K562 (cell line): ENCODE results near the gene ZNF428. TPM values are rescaled to one million over a fixed set of nuclear protein-coding genes. Genes with fewer than 3 reads are reported as not detected.

Experiments
- ARID2 ChIP-seq: fragments of 450-650 bp; IDR thresholded peaks from 2 replicates; pipeline ENCODE4 v1.6.1; 2017; ENCODE audit warnings: antibody characterized with exemption, mild to moderate bottlenecking
- ATF1 ChIP-seq, 2 experiments: fragments of 450-650 bp in 1 of 2; IDR thresholded peaks; 2 replicates each; pipeline ENCODE4 v1.6.1; 2016; ENCODE audit warnings: missing compliant biosample characterization in 1 of 2, missing genetic modification characterization in 1 of 2
- C11orf30 ChIP-seq: fragments of 450-650 bp; IDR thresholded peaks from 2 replicates; pipeline ENCODE4 v1.6.1; 2016; ENCODE audit warnings: low read depth, mild to moderate bottlenecking
- CBFA2T2 ChIP-seq: fragments of 450-650 bp; conservative IDR thresholded peaks from 2 replicates; pipeline ENCODE4 v1.6.1; 2017; ENCODE audit warnings: mild to moderate bottlenecking
- CBFB ChIP-seq: sonication (generic); formaldehyde crosslinking; IDR thresholded peaks from 2 replicates; pipeline ENCODE4 v1.4.0; 2020; ENCODE audit warnings: mild to moderate bottlenecking, missing genetic modification reagents
- CHD2 ChIP-seq: IDR thresholded peaks from 2 replicates; pipeline ENCODE4 v1.6.1; 2011; ENCODE audit warnings: low read depth, low read length
- ELF4 ChIP-seq: fragments of 450-650 bp; formaldehyde crosslinking; IDR thresholded peaks from 2 replicates; pipeline ENCODE4 v1.4.0; 2022; ENCODE audit warnings: missing genetic modification characterization
- ESRRA ChIP-seq: fragments of 450-650 bp; IDR thresholded peaks from 2 replicates; pipeline ENCODE4 v1.6.1; 2014; ENCODE audit warnings: low read depth, mild to moderate bottlenecking, moderate library complexity, borderline replicate concordance
- ETS2 ChIP-seq: IDR thresholded peaks from 2 replicates; pipeline ENCODE4 v1.6.1; 2016; ENCODE audit warnings: borderline replicate concordance, missing genetic modification characterization, mild to moderate bottlenecking, moderate library complexity, missing compliant biosample characterization; ENCODE audit not compliant: poor library complexity, severe bottlenecking
- GATAD2A ChIP-seq: fragments of 450-650 bp; IDR thresholded peaks from 2 replicates; pipeline ENCODE4 v1.6.1; 2017
- GTF2F1 ChIP-seq: IDR thresholded peaks from 2 replicates; pipeline ENCODE4 v1.6.1; 2011; ENCODE audit warnings: low read depth, low read length, improper control_type of control experiment
- HDAC6 ChIP-seq: IDR thresholded peaks from 2 replicates; pipeline ENCODE4 v1.6.1; 2012; ENCODE audit warnings: low read depth, mild to moderate bottlenecking, control low read depth, inconsistent platforms, low read length, moderate library complexity
- NBN ChIP-seq: fragments of 450-650 bp; IDR thresholded peaks from 2 replicates; pipeline ENCODE4 v1.6.1; 2016; ENCODE audit warnings: low read depth, mild to moderate bottlenecking
- SIRT6 ChIP-seq: IDR thresholded peaks from one replicate; pipeline ENCODE4 v1.6.1; 2012; ENCODE audit warnings: low read depth, mild to moderate bottlenecking, control low read depth, inconsistent platforms, low read length, moderate library complexity
- SMAD2 ChIP-seq: fragments of 150-350 bp; IDR thresholded peaks from 2 replicates; pipeline ENCODE4 v1.6.1; 2014; ENCODE audit warnings: low read depth, mild to moderate bottlenecking, low read length
- SMC3 ChIP-seq: conservative IDR thresholded peaks from 2 replicates; pipeline ENCODE4 v1.6.1; 2011; ENCODE audit warnings: low read depth, low read length, improper control_type of control experiment; ENCODE audit not compliant: insufficient read depth
- XRCC5 ChIP-seq: fragments of 200-400 bp; formaldehyde crosslinking; IDR thresholded peaks from 2 replicates; pipeline ENCODE4 v1.6.1; 2017; ENCODE audit warnings: low read depth, mild to moderate bottlenecking, low read length
- ZNF324 ChIP-seq: fragments of 250-450 bp; sonication (Bioruptor Pico); IDR thresholded peaks from 2 replicates; pipeline ENCODE4 v1.4.0; 2020; ENCODE audit warnings: mild to moderate bottlenecking
- polyA plus RNA-seq, 8 experiments: library from polyadenylated mRNA; depleted of rRNA in 4 of 8; stranded (reverse) in 5 of 8; unstranded in 3 of 8; fragments of >200 nt; fragmentation: Nextera tagmentation in 2 of 8; fragmentation: Illumina TruSeq in 1 of 8; extraction: Ambion mirVana in 2 of 8; extraction: Trizol in 1 of 8; gene quantifications; 2 replicates each; pipeline versions ENCODE4 v1.2.1 to v1.2.3, GENCODE V29; 2011 to 2014; ENCODE audit warnings: inconsistent platforms in 1 of 8, missing spikeins in 1 of 8
- total RNA-seq, 7 experiments: library from RNA; depleted of rRNA in 6 of 7; stranded (reverse); fragments of >200 nt in 6 of 7; fragmentation: Illumina TruSeq in 2 of 7; extraction: Trizol in 2 of 7; gene quantifications; 2 replicates each; pipeline versions ENCODE4 v1.2.1 to v1.2.3, GENCODE V29; 2011 to 2021; ENCODE audit warnings: low replicate concordance in 1 of 7
- TF ChIP-seq, protein P1 (sequence below): sonication (generic); formaldehyde crosslinking; IDR thresholded peaks from 2 replicates; pipeline ENCODE4 v1.5.0; 2020; ENCODE audit warnings: missing genetic modification reagents
- TF ChIP-seq, protein P2 (sequence below), 2 experiments: IDR thresholded peaks; 2 replicates each; pipeline ENCODE4 v1.6.1; 2012; ENCODE audit warnings: improper control_type of control experiment in 2 of 2, low read depth in 2 of 2, low read length in 2 of 2, borderline replicate concordance in 1 of 2
- TF ChIP-seq, protein P3 (sequence below): fragments of 250-450 bp; sonication (Bioruptor Pico); IDR thresholded peaks from 2 replicates; pipeline ENCODE4 v1.5.0; 2022; ENCODE audit warnings: mild to moderate bottlenecking

The ZNF428 gene
- total and polyA plus RNA-seq, 9 of the 15 experiments (the other 6 are each of a cell fraction or from before 2014, with no cell fraction given): 0.15 to 85.7 (median 15.9) TPM

DNA sequence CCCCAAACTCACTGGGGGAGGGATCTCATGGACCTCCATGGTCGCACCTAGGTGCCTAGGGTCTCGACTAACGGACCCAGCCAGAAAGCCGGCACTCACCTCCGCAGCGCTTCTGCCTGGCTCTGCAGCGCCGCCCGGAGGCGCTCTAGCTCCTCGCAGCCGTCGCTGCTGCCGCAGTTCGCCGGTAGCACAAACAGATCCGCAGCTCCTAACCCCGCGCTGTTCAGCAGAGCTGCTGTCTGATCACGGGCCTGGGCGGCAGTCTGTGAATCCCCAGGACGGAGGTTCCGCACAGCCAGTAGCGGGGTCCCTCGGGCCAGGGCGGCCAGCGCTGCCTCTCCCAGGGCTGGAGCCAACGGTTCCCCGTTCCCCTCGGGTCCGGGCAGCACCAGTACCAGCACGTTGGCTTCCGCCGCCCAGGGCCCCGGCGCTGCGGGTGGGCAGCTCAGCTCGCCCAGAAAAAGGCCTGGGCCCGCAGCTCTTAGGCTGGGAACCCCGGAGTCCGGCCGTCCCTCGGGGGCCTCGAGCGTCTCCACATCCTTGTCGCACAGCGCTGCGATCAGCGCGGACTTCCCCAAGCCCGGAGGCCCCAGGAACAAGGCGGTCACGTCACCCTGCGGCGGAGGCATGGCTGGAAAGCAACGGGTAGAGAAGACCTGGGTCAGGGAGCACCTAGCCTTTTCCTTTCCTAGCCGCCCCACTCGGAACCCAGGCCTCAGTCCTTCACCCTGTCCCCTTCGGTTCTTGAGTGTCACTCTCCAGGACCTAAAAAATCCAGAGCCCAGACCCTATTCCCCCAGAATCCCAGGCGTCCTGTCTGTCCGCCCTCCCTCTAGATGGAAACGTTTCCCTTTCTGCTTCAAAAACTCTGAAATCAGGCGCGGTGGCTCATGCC is 24.5 kb downstream of the ZNF428 start (continued):
- TF ChIP-seq SIRT6 (no peak), GATAD2A (no peak), XRCC5 (no peak), GTF2F1 (no peak), CHD2 (no peak), ATF1 (CRISPR knock-in tag; IDR thresholded peaks at IDR 0.05) (no peak), ATF1 (tag; IDR thresholded peaks at IDR 0.05) (no peak), NBN (no peak), ELF4 (CRISPR knock-in tag) (no peak), ARID2 (peak; percentile 62), CBFA2T2 (no peak), HDAC6 (no peak), CBFB (peak; percentile 81), SMAD2 (no peak), SMC3 (no peak; the same call in 1 of the 2 replicates), C11orf30 (no peak), ZNF324 (CRISPR knock-in tag) (no peak), ESRRA (no peak), ETS2 (no peak)
- TF ChIP-seq, protein P1, sequence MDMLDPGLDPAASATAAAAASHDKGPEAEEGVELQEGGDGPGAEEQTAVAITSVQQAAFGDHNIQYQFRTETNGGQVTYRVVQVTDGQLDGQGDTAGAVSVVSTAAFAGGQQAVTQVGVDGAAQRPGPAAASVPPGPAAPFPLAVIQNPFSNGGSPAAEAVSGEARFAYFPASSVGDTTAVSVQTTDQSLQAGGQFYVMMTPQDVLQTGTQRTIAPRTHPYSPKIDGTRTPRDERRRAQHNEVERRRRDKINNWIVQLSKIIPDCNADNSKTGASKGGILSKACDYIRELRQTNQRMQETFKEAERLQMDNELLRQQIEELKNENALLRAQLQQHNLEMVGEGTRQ (CRISPR knock-in tag): no peak
- TF ChIP-seq, protein P2, sequence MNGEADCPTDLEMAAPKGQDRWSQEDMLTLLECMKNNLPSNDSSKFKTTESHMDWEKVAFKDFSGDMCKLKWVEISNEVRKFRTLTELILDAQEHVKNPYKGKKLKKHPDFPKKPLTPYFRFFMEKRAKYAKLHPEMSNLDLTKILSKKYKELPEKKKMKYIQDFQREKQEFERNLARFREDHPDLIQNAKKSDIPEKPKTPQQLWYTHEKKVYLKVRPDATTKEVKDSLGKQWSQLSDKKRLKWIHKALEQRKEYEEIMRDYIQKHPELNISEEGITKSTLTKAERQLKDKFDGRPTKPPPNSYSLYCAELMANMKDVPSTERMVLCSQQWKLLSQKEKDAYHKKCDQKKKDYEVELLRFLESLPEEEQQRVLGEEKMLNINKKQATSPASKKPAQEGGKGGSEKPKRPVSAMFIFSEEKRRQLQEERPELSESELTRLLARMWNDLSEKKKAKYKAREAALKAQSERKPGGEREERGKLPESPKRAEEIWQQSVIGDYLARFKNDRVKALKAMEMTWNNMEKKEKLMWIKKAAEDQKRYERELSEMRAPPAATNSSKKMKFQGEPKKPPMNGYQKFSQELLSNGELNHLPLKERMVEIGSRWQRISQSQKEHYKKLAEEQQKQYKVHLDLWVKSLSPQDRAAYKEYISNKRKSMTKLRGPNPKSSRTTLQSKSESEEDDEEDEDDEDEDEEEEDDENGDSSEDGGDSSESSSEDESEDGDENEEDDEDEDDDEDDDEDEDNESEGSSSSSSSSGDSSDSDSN (IDR thresholded peaks at IDR 0.05; ENCODE audit: borderline replicate concordance in 1 of 2, low read depth in 2 of 2, low read length in 2 of 2): 0 out of 4 replicates have a peak, but pooled peaks have one; percentile 30 to 48
- TF ChIP-seq, protein P3, sequence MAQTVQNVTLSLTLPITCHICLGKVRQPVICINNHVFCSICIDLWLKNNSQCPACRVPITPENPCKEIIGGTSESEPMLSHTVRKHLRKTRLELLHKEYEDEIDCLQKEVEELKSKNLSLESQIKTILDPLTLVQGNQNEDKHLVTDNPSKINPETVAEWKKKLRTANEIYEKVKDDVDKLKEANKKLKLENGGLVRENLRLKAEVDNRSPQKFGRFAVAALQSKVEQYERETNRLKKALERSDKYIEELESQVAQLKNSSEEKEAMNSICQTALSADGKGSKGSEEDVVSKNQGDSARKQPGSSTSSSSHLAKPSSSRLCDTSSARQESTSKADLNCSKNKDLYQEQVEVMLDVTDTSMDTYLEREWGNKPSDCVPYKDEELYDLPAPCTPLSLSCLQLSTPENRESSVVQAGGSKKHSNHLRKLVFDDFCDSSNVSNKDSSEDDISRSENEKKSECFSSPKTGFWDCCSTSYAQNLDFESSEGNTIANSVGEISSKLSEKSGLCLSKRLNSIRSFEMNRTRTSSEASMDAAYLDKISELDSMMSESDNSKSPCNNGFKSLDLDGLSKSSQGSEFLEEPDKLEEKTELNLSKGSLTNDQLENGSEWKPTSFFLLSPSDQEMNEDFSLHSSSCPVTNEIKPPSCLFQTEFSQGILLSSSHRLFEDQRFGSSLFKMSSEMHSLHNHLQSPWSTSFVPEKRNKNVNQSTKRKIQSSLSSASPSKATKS (CRISPR knock-in tag): no peak
